Effector CD8-positive, alpha-beta T cell (primary cell): Measurements from ENCODE around the gene LCNL1.
A peak's percentile ranks its signal among the peaks of the same experiment; 100 is the strongest.
"Not testable (repeated sequence)": the region's sequence is repeated elsewhere in the genome, so short reads cannot be mapped to it uniquely, and the experiment has no call there.

Experiments used
- DNase-seq: peaks from one replicate; lab custom pipeline; 2025; lab: John Stamatoyannopoulos, UW

LCNL1 gene

DNA sequence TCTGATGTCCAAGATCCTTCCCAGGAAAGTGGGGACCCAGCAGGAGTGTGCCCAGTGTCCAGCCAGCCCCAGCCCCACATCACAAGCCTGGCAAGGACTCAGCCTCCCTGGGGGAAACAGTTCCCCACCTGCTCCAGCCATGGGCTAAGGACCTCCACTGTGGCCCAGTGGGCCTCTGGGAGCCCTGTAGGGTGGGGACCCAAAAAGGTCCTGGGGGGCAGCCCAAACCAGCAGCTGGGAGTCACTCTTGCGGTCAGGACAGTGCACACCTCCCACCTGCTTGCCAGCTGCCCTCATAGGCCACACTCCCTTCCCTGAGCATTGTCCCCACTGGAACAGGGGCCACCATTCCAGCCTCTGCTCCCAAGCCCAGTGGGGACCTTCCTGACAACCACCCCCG is 43.6 kb downstream of the LCNL1 start:
- DNase-seq = no peak

DNA sequence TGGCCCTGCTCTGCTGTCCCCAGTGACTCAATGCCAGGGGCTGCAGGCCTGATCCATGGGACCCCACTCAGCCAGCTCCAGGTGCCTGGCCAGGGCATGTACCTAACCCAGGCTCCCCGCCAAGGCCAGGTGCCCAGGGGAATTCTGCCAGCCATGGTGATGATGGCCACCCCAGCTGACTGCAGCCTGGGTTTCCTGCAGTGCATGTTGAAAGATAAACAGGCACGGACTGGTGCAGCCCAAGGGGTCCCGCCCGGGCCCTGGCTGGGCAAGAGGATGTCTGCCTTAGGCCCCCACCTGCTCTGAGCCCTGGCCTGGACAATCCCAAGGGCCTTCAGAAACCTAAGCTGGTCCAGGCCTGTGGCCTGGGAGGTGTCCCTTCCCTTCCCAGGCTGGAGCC is 44.0 kb downstream of the LCNL1 start:
- no peak for DNase-seq

DNA sequence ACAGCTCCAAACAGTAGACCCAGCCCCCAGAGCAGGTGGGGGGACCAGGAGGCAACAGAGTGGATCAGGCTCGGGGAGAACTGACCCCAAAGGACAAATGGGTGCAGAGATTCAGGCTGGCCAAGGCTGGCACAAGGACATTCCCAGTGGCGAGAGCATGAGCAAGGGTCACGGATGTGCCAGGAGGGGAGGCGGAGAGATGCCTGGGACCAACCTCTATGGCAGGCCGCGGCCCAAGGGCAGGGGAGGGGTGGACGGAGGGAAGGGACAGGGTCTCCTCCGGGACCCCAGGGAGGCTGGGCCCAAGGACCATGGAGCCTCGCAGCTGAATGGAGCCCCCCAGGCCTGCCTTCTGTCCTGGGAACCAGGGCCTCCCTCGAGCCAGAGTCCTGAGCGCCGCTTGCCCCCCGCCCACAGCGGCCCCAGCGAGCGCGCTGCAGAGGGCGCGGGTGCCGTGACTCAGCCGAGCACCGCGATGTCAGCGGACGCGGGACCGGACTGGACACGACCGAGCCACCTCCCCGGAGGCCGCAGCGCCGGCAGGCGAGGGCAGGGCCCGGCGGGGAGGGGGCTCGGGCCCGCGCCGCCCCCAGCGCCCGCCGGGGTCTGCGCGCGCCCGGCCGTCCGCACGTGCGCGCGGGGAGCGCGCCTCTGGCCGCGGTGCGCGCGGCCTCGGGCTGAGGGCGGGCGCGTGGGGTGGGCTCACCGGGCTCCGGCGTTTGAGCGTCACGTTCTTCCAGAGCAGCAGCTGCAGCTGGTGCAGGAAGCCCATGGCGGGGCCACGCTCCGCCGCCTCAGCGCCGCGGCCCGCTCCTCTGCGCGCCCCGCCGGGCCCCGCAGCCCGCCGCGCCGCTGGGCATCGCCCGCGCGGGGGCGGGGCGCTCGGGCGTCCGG is 44.8 kb downstream of the LCNL1 start, which contains the start of gene ABCA2:
Gene ABCA2, minus strand, starts transcription at position 869 of the 894 bp plus-strand sequence. Its CDS starts 97 bp downstream, at position 772.
- DNase-seq = no peak

DNA sequence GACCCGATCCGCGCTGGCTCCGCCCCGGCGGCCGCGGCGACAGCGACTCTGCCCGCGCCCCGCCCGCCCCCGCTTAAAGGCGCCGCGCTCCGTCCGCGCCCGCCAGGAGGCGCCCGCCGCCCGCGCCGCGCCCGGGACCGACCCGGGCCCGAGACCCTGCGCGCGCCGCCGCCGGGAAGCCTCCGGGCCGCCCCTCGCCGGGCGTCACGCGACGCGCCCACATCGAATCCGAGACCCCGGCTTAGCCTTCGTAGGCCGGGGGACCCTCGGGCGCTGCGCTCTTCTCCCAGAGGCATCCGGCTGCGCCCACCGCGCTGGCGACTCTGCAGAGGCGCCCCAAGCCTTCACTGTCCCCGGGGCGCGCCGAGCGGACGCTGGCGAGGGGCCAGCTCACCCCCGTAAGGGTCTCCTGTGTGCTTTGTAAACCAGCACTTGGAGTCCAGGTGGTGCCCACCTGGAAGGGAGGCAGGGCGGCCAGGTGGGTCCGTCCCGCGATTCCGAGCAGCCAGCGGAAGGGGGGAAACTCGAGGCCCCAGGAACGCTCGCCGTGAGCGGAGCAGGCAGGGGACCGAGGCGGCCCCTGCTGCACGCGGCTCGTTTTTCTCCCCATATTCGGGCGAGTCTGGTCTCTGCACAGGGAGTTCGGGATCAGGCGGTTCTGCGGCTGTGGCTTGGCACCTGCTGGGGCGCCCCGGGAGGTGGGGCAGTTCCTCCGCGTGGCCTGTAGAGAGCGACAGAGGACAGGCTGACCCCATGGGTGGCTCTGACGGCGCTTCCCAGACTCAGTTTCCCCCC is 45.7 kb downstream of the LCNL1 start:
- DNase-seq = peak; percentile 50

DNA sequence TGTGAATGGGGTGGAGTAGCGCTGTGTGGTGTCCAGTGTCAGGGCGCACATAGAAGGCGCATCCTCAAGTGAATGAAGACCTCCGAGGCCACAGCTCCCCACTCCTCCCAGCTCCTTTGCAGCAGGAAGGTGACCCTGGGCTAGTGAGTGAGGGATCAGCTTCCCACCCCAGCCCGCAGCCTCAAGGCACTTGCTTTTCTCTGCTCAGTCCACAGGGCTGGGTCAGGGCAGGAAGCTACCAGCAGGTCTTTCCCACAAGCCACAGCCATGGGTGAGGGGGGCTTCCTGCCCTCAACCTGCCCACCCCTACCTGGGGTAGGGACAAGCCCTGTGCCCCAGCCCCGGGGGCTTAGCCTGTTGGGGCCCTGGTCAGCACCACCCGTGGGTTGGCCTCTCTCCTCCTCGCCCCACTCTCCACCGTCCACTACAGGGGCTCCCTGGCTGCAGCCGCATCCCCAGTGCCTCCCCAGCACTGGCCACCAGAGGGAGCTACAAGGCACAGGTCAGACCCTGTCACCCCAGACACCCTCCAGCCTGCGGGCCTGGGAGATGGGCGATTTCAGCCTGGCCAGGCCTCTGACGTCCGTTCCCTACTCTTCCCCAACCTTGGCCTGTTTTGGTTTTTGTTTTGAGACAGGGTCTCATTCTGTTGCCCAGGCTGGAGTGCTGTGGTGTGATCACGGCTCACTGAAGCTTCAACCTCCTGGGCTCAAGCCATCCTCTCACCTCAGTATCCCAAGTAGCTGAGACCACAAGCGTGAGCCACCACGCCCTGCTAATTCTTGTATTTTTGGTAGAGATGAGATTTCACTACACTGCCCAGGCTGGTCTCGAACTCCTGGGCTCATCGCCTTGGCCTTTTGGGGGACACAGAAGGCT is 46.5 kb downstream of the LCNL1 start:
- DNase-seq = peak; percentile 43

DNA sequence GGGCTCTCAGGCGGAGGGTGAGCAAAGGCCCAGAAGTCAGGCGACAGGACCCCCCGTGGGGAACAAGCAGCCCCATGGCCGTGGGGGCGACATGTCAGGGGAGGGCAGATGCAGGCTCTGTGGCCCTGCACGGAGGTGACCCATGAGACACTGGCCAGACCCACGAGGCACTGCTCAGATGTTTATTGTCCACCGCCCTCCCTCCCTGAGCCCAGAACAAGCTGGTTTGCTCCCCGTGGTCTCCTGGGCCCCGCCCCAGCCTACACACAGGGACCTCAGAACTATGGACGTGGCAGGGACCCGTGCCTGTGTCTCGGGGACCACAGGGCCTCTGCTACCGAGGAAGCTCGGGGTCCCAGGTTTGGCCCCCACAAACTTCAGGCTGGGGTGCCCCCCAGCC is 47.2 kb downstream of the LCNL1 start:
- no peak for DNase-seq

DNA sequence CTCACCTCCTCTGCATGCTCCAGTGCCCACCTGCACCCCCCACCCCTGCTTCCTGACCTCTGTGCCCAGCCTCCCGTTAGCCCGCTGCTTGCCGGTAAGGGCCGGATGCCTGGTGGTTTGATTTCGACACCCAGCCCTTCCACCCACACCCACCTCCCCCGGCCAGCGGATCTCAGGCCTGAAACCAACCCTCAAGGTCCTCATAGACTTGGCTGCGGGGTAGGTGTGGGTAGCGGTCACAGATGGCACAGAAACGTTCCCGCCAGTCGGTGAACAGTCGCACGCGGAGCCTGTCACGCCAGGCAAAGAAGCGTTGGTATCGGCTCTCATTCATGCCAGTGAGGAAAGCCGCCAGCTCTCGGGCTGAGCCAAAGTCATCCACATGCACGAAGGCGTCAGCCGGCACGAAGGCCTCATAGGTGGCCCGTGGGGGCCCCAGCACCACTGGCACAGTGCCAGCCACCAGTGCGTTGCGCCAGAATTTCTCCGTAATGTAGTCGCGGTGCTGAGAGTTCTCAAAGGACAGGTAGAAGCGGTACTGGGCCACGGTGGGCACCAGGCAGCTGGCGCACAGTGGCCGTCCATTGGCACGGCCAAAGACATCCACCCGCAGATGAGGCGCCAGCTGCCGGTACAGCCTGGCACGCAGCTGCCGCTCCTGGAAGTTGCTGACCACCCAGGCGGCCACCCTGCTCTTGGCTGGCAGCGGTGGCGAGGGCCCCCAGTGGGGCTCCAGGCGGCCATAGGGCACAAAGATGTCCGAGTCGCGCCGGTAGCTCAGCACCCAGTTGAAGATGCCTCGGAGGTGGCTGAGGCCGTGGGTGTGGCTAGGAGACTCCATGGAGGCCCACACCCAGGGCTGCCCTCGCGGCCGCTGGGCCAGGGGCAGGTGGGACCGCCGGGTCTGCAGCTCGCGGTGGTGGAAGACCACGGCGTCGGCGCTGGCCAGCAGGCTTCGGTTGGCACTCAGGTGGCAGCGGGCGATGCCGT is 48.0 kb downstream of the LCNL1 start:
- no peak for DNase-seq

DNA sequence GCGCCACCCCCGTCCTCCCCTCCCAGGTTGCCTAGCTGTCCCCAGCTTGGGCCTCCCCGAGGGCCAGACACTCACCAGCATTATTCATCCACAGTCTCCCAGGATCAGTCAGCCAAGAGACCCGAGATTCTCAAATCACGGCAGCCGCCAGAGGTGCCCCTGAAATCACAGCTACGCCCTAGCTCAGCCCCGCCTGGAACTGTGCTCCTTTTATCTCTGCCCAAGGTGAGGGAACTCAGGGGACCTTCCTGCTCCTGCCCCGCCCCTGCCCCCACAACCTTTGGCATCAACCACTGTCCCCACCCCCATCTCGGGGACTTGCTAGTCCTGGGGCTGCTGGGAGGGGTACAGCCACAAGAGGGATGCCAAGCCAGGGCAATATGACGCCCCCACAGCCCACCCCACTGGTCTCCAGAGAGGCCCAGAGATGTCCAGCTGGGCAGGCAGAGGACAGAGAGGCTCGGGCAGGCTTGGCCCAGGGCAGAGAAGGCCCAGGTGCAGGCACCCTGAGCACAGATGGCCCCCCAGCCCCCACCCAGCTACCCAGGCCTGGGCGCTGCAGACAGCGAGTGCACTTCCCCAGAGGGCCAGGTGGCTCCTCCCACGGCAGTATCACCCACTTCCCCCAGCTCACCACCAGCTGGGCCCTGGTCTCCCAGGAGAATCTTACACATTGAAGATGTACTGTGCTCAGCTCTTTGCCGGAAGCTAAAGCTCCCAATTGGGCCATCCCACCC is 49.3 kb downstream of the LCNL1 start, which contains the start of gene FUT7:
Gene FUT7, minus strand, starts transcription at position 185 of the 737 bp plus-strand sequence. Its CDS starts 97 bp downstream, at position 88.
- peak; percentile 23 for DNase-seq

DNA sequence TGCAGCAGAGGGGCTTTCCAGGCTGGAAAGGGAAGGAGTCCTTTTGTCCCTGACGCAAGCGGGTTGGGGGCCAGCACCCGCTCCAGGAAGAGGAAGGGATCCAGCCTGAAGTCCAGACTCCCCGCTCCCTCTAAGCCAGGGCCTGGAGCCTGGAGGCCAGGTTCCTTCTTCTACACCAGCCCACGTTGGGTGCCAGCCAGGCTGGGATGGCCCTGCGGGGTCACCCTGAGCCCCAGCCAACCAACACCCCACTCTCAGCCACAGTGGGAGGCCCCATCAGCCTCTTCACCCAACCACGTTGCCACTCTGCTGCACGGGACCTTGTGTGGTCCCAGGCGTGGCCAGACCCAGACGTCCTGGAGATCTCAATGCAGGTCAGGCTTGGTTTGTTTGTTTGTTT is 50.1 kb downstream of the LCNL1 start:
- no peak for DNase-seq

DNA sequence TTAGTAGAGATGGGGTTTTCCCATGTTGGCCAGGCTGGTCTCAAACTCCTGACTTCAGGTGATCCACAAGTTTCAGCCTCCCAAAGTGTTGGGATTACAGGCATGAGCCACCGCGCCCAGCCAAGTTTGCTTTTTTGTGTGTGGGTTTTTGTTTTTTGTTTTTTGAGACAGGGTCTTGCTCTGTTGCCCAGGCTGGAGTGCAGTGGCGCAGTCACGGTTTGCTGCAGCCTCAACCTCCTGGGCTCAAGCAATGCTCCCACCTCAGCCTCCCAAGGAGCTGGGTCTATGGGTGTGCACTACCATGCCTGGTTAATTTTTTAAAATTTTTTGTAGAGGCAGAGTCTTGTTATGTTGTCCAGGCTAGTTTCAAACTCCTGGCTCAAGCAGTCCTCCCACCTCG is 50.7 kb downstream of the LCNL1 start:
- DNase-seq = not testable (repeated sequence)

DNA sequence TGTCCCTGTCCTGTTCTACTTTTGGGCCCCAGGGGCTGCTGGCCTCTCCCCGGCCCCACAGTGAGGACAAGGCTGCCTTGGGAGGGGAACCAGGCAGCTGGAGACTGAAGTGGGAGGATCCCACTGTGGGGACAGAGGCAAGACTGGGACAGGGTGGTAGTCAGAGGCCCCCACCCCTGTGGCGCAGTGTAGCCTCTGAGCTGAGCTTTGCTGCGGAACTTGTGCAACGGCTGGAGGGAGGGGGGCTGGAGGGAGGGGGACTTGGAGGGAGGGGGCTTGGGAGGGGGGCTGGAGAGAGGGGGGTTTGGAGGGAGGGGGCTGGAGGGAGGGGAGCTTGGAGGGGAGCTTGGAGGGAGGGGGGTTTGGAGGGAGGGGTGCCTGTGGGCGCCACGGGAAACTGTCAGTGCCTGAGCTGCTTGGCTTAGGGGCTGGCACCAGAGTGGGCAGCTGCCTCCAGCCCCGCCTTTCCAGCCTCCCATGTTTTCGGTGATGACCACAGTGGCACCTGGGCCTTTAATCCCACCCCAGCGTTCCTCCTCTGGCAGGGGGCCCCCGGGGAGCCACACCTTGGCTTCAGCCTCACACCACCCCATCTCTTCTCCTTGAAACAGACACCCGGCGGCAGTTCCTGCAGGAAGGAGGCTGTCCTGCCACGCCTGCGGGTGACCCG is 51.4 kb downstream of the LCNL1 start:
- no peak for DNase-seq

DNA sequence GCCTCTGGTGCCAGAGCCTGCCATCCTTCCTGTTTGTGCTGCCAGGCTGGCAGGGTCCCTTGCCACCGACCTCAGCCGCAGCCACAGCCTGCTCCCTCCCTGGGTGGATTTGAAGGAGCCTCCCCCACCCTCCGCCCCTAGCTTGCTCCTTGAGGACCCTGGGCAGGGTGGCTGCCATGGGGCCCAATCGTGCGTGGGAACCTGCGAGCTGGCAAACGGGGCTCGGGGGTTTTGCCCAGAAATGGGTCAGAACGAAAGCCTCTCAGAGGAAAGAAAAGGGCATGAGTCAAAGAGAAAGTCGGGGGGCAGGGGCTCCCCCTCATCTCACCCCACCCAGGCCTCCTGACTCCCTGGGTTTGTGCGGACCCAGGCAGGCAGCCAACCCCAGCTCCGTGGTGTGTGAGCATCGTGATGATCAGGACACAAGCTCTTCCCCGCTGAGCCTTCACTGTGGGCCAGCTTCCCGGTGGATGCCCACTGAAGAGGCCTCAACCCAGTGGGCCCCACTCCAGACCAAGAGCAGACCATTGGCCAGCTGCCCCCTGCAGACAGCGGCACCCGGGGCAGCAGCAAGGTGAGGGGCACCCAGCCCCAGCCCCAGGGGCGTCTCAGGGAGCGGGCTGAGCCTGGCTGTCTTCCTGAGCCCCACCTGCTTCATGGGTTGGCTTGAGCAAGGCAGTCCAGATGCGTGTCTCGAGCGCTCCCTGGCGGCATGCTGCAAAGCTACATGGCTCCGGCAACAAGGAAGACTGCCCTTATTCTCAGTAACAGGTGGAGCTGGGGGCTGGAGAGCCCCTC is 52.1 kb downstream of the LCNL1 start:
- peak; percentile 67 for DNase-seq
